Activated CD4-positive, alpha-beta T cell treated with anti-CD3 and anti-CD28 coated beads, Interleukin-2, amount 10 ng/mL, durations not matched to agents 7 days and 5 days (primary cell): Measurements from ENCODE around the gene OTOP2. TPM values are rescaled to one million over a fixed set of nuclear protein-coding genes. Genes with fewer than 3 reads are reported as not detected.
"Not testable (repeated sequence)": the region's sequence is repeated elsewhere in the genome, so short reads cannot be mapped to it uniquely, and the experiment has no call there.

ENCODE experiments used
- CTCF ChIA-PET: fragments of 350-600 bp; sonication (Branson Sonifier 250); formaldehyde crosslinking; loops from one replicate; lab custom pipeline; 2021; ENCODE audit warnings: antibody characterized with exemption; lab: Charles Lee
- POLR2A ChIA-PET: fragments of 350-600 bp; sonication (Branson Sonifier 250); formaldehyde crosslinking; loops from one replicate; lab custom pipeline; 2021; ENCODE audit warnings: antibody characterized with exemption; lab: Charles Lee
- DNase-seq: peaks from one replicate; pipeline ENCODE4 v3.0.0-alpha.2; 2020
- H3K27ac Mint-ChIP-seq: one replicate; pipeline ENCODE4 v1.8.0; 2021; ENCODE audit warnings: mild to moderate bottlenecking, moderate library complexity, mixed read lengths
- H3K27me3 Mint-ChIP-seq: one replicate; pipeline ENCODE4 v1.8.0; 2021; ENCODE audit warnings: mixed read lengths
- H3K36me3 Mint-ChIP-seq: one replicate; pipeline ENCODE4 v1.8.0; 2021; ENCODE audit warnings: low read depth, mixed read lengths
- H3K4me1 Mint-ChIP-seq: one replicate; pipeline ENCODE4 v1.8.0; 2021; ENCODE audit warnings: mixed read lengths
- H3K4me3 Mint-ChIP-seq: one replicate; pipeline ENCODE4 v1.8.0; 2021; ENCODE audit warnings: mild to moderate bottlenecking, moderate library complexity, mixed read lengths
- H3K9me3 Mint-ChIP-seq: one replicate; pipeline ENCODE4 v1.8.0; 2021; ENCODE audit warnings: mixed read lengths
- total RNA-seq, 2 experiments: library from RNA; stranded (reverse); gene quantifications; one replicate each; pipeline ENCODE4 v1.2.3, GENCODE V29; 2021

Gene OTOP2
- total RNA-seq, 2 experiments from 2014 or later = not detected

- Mint-ChIP-seq H3K27ac (no peak overlapping the region), H3K4me3 (no peak overlapping the region), H3K9me3 (no peaks in the 10 kb centered on the region), H3K36me3 (no peaks in the 10 kb centered on the region), H3K27me3 (no peaks in the 10 kb centered on the region), H3K4me1 (peaks cover 4% of the 10 kb centered on the region)
- DNase-seq = no peak
- POLR2A ChIA-PET = interaction anchor here (0.7 kb wide), 1 partner anchor 517 kb away, joined by 3 read pairs; no protein-coding TSS in a partner anchor
- CTCF ChIA-PET = interaction anchor here (1.0 to 5.0 kb wide), 16 partner anchors 9 to 450 kb away, joined by 3 to 27 read pairs (median 6); partner anchors contain the start of genes HID1, MRPL58, NT5C and OTOP2
Measured at GRCh38 chr17:74962622-74963394, 38.7 kb downstream of the OTOP2 start.

GRCh38 chr17:74963656-74964055 lies 39.6 kb downstream of the OTOP2 start:
- no peaks in the 10 kb centered on the region for H3K36me3 Mint-ChIP-seq
- H3K27ac Mint-ChIP-seq = no peak overlapping the region
- DNase-seq = no peak
- no peaks in the 10 kb centered on the region for H3K9me3 Mint-ChIP-seq
- peaks cover 4% of the 10 kb centered on the region for H3K4me1 Mint-ChIP-seq
- POLR2A ChIA-PET = interaction anchor here (0.5 kb wide), 1 partner anchor 288 kb away, joined by 7 read pairs; no protein-coding TSS in a partner anchor
- no peak overlapping the region for H3K4me3 Mint-ChIP-seq
- CTCF ChIA-PET = interaction anchor here (0.6 to 1.7 kb wide), 5 partner anchors 10 to 168 kb away, joined by 3 to 8 read pairs (median 5); partner anchors contain the start of genes NT5C and USH1G
- H3K27me3 Mint-ChIP-seq = no peaks in the 10 kb centered on the region

GRCh38 chr17:74964246-74964761 lies 40.2 kb downstream of the OTOP2 start:
- peaks cover 4% of the 10 kb centered on the region for H3K4me1 Mint-ChIP-seq
- H3K36me3 Mint-ChIP-seq = no peaks in the 10 kb centered on the region
- ChIA-PET POLR2A (no interaction called here), CTCF (interaction anchor here (0.6 to 1.7 kb wide), 4 partner anchors 9 to 167 kb away, joined by 3 to 8 read pairs (median 4); partner anchors contain the start of genes NT5C and USH1G)
- no peak overlapping the region for H3K4me3 Mint-ChIP-seq
- DNase-seq = no peak
- no peaks in the 10 kb centered on the region for H3K27me3 Mint-ChIP-seq
- no peaks in the 10 kb centered on the region for H3K9me3 Mint-ChIP-seq
- H3K27ac Mint-ChIP-seq = no peak overlapping the region

GRCh38 chr17:74964988-74965622 lies 41.0 kb downstream of the OTOP2 start:
- ChIA-PET POLR2A (no interaction called here), CTCF (interaction anchor here (0.5 kb wide), 1 partner anchor 1986 kb away, joined by 3 read pairs; no protein-coding TSS in a partner anchor)

GRCh38 chr17:74968361-74968780 lies 44.3 kb downstream of the OTOP2 start:
- H3K27ac Mint-ChIP-seq = no peak overlapping the region
- CTCF ChIA-PET = interaction anchor here (0.7 to 0.9 kb wide), 2 partner anchors 45 to 167 kb away, joined by 3 read pairs; no protein-coding TSS in a partner anchor
- no peak for DNase-seq
- H3K9me3 Mint-ChIP-seq = no peaks in the 10 kb centered on the region
- POLR2A ChIA-PET = no interaction called here
- H3K36me3 Mint-ChIP-seq = no peaks in the 10 kb centered on the region
- H3K4me3 Mint-ChIP-seq = no peak overlapping the region
- peaks cover 12% of the 10 kb centered on the region for H3K27me3 Mint-ChIP-seq
- H3K4me1 Mint-ChIP-seq = peaks cover 6% of the 10 kb centered on the region

More at GRCh38 chr17:74964988-74965622, 41.0 kb downstream of the OTOP2 start:
- Mint-ChIP-seq H3K36me3 (no peaks in the 10 kb centered on the region), H3K4me3 (no peak overlapping the region), H3K27ac (no peak overlapping the region), H3K4me1 (peaks cover 4% of the 10 kb centered on the region), H3K9me3 (no peaks in the 10 kb centered on the region), H3K27me3 (no peaks in the 10 kb centered on the region)
- no peak for DNase-seq

- H3K9me3 Mint-ChIP-seq, DNase-seq, H3K4me3 Mint-ChIP-seq, H3K4me1 Mint-ChIP-seq, H3K36me3 Mint-ChIP-seq, POLR2A ChIA-PET: not testable (repeated sequence)
- CTCF ChIA-PET = interaction anchor here (0.7 to 0.9 kb wide), 2 partner anchors 44 to 62 kb away, joined by 3 read pairs; no protein-coding TSS in a partner anchor
- peaks cover 19% of the 10 kb centered on the region for H3K27me3 Mint-ChIP-seq
- H3K27ac Mint-ChIP-seq = peak overlapping the region; percentile 68
Measured at GRCh38 chr17:74969501-74969900, 45.4 kb downstream of the OTOP2 start.

- Mint-ChIP-seq H3K27me3 (peaks cover 26% of the 10 kb centered on the region), H3K36me3 (no peaks in the 10 kb centered on the region), H3K9me3 (no peaks in the 10 kb centered on the region), H3K4me3 (no peak overlapping the region), H3K27ac (no peak overlapping the region), H3K4me1 (peaks cover 6% of the 10 kb centered on the region)
- ChIA-PET CTCF (interaction anchor here (1.0 to 1.1 kb wide), 2 partner anchors 54 to 65 kb away, joined by 3 read pairs; no protein-coding TSS in a partner anchor), POLR2A (no interaction called here)
- no peak for DNase-seq
Measured at GRCh38 chr17:74970395-74970794, 46.3 kb downstream of the OTOP2 start.

- Mint-ChIP-seq H3K27me3 (peaks cover 29% of the 10 kb centered on the region), H3K9me3 (no peaks in the 10 kb centered on the region), H3K36me3 (no peaks in the 10 kb centered on the region), H3K27ac (no peak overlapping the region), H3K4me1 (peaks cover 6% of the 10 kb centered on the region), H3K4me3 (peak overlapping the region; percentile 51)
- CTCF ChIA-PET = interaction anchor here (0.6 to 1.4 kb wide), 6 partner anchors 10 to 70 kb away, joined by 3 to 8 read pairs (median 3); partner anchors contain the start of gene MRPL58
- POLR2A ChIA-PET = no interaction called here
- no peak for DNase-seq
Measured at GRCh38 chr17:74971069-74971841, 47.2 kb downstream of the OTOP2 start.

GRCh38 chr17:74971842-74972106 lies 47.7 kb downstream of the OTOP2 start:
- H3K4me1 Mint-ChIP-seq = peaks cover 6% of the 10 kb centered on the region
- no peak overlapping the region for H3K27ac Mint-ChIP-seq
- DNase-seq = no peak
- H3K27me3 Mint-ChIP-seq = peaks cover 29% of the 10 kb centered on the region
- peak overlapping the region; percentile 51 for H3K4me3 Mint-ChIP-seq
- POLR2A ChIA-PET = no interaction called here
- CTCF ChIA-PET = interaction anchor here (0.6 to 1.4 kb wide), 6 partner anchors 10 to 70 kb away, joined by 3 to 8 read pairs (median 4); partner anchors contain the start of gene MRPL58
- H3K36me3 Mint-ChIP-seq = no peaks in the 10 kb centered on the region
- no peaks in the 10 kb centered on the region for H3K9me3 Mint-ChIP-seq

- peaks cover 29% of the 10 kb centered on the region for H3K27me3 Mint-ChIP-seq
- H3K27ac Mint-ChIP-seq = no peak within 1 kb of the TSS
- POLR2A ChIA-PET = interaction anchor here (0.5 kb wide), 1 partner anchor 132 kb away, joined by 4 read pairs; no protein-coding TSS in a partner anchor
- CTCF ChIA-PET = interaction anchor here (0.7 to 2.0 kb wide), 8 partner anchors 9 to 440 kb away, joined by 3 to 10 read pairs (median 6); partner anchors contain the start of gene MRPL58
- H3K4me1 Mint-ChIP-seq = peaks cover 6% of the 10 kb centered on the region
- no peaks in the 10 kb centered on the region for H3K9me3 Mint-ChIP-seq
- DNase-seq = peak; percentile 72
- no peaks in the 10 kb centered on the region for H3K36me3 Mint-ChIP-seq
- H3K4me3 Mint-ChIP-seq = peak within 1 kb of the TSS; percentile 62
Measured at GRCh38 chr17:74972107-74972972, 48.3 kb downstream of the OTOP2 start, which contains the start of gene HID1. Gene HID1, minus strand, starts transcription at chr17:74972759. Its CDS starts 103 bp downstream, at chr17:74972656.

GRCh38 chr17:74972973-74973328 lies 48.9 kb downstream of the OTOP2 start:
- Mint-ChIP-seq H3K4me3 (peak overlapping the region; percentile 62), H3K36me3 (no peaks in the 10 kb centered on the region), H3K9me3 (no peaks in the 10 kb centered on the region), H3K4me1 (peaks cover 6% of the 10 kb centered on the region), H3K27me3 (peaks cover 29% of the 10 kb centered on the region), H3K27ac (no peak overlapping the region)
- DNase-seq = no peak
- POLR2A ChIA-PET = interaction anchor here (0.5 kb wide), 1 partner anchor 132 kb away, joined by 4 read pairs; no protein-coding TSS in a partner anchor
- CTCF ChIA-PET = interaction anchor here (0.7 to 2.0 kb wide), 6 partner anchors 9 to 440 kb away, joined by 3 to 10 read pairs (median 6); no protein-coding TSS in a partner anchor
